Measurements from ENCODE around the gene RGS7.

GRCh38 chr1:241332987-241333386 is 24.0 kb downstream of the RGS7 start:
- TF ChIP-seq MAFK (IDR thresholded peaks at IDR 0.05; ENCODE audit: low read depth, low read length): no peak
- no peak for TF ChIP-seq CTCF (conservative IDR thresholded peaks at IDR 0.05; ENCODE audit: low read depth, low read length)
- no peak for TF ChIP-seq POLR2A (IDR thresholded peaks at IDR 0.05; ENCODE audit: low read depth, low read length)
- no peak for TF ChIP-seq NFE2L2 (IDR thresholded peaks at IDR 0.05; ENCODE audit: low read depth, low read length)
- no peak for TF ChIP-seq RFX5 (IDR thresholded peaks at IDR 0.05; ENCODE audit: low read depth, low read length)
- TF ChIP-seq SMC3 (IDR thresholded peaks at IDR 0.05; ENCODE audit: low read depth, low read length): no peak
- TF ChIP-seq RAD21 (IDR thresholded peaks at IDR 0.05; ENCODE audit: low read length): no peak
- no peak for TF ChIP-seq MAZ (IDR thresholded peaks at IDR 0.05; ENCODE audit: borderline replicate concordance, low read depth, low read length)
- TF ChIP-seq MXI1 (IDR thresholded peaks at IDR 0.05; ENCODE audit: borderline replicate concordance, low read depth, low read length): no peak
- no peak for TF ChIP-seq BHLHE40 (IDR thresholded peaks at IDR 0.05; ENCODE audit: low read depth, low read length)
- TF ChIP-seq CEBPB (IDR thresholded peaks at IDR 0.05; ENCODE audit: low read depth, low read length): no peak
- TF ChIP-seq ELK1 (IDR thresholded peaks at IDR 0.05; ENCODE audit: borderline replicate concordance, low read depth, low read length): no peak

All from IMR-90 (cell line).